Astrocyte of the spinal cord (primary cell): ENCODE data around the gene EFHD2.
"Not testable (repeated sequence)": the region's sequence is repeated elsewhere in the genome, so short reads cannot be mapped to it uniquely, and the experiment has no call there.

Experiments
- DNase-seq: peaks from one replicate; pipeline ENCODE4 v3.0.0; 2011; ENCODE audit warnings: low read depth, low spot score
- H3K4me3 ChIP-seq: 2 replicates; pipeline ENCODE4 v1.5.1; 2011; ENCODE audit warnings: low read depth, mild to moderate bottlenecking, low read length, moderate library complexity
- in situ Hi-C: cut with HindIII; loops from 2 replicates; pipeline ENCODE4 v1.10.0; 2017; ENCODE audit warnings: low sequenced_read_pairs
- TF ChIP-seq, protein P1 (sequence below): IDR thresholded peaks from 2 replicates; pipeline ENCODE4 v1.5.1; 2012; ENCODE audit warnings: low read depth, mild to moderate bottlenecking, low read length, inconsistent platforms

The EFHD2 gene

DNA sequence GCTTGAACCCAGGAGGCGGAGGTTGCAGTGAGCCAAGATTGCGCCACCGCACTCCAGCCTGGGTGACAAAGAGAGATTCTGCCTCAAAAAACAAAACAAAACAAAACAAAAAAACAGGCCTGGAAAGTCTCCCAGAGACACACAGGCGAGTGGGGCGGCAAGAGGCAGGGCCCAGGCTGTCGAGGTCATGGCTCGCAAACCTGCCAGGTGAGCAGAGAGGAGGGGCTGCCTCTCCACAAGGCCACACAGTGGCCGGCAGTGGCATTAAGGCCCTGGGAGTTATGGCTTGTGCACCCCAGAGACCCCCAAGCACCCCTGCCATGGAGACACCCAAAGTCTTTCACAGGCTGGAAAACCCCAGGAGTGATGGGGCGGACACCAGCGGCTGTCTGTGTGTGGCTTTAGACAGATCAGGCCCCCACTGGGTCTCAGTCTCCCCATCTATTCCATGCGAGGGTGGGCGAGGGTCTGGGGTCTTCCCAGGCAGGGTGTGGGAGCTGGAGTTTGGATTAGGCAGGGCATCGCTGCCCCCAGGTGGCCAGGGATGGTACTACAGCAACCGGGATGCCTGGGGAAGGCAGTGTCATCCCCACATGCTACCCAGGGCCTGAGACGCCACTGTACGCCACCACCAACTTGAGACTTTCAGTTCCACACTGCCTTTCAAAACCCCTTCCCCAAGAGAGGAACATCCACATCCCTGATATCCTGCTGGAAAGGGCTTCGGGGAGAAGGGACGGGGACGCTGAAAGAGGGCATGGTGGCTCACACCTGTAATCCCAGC is 21.3 kb downstream of the EFHD2 start:
- no peak overlapping the region for H3K4me3 ChIP-seq
- DNase-seq = no peak
- in situ Hi-C loops = loop anchor here (25.0 kb wide), 1 partner anchor 294 kb away; no protein-coding TSS in a partner anchor
- TF ChIP-seq, protein P1, sequence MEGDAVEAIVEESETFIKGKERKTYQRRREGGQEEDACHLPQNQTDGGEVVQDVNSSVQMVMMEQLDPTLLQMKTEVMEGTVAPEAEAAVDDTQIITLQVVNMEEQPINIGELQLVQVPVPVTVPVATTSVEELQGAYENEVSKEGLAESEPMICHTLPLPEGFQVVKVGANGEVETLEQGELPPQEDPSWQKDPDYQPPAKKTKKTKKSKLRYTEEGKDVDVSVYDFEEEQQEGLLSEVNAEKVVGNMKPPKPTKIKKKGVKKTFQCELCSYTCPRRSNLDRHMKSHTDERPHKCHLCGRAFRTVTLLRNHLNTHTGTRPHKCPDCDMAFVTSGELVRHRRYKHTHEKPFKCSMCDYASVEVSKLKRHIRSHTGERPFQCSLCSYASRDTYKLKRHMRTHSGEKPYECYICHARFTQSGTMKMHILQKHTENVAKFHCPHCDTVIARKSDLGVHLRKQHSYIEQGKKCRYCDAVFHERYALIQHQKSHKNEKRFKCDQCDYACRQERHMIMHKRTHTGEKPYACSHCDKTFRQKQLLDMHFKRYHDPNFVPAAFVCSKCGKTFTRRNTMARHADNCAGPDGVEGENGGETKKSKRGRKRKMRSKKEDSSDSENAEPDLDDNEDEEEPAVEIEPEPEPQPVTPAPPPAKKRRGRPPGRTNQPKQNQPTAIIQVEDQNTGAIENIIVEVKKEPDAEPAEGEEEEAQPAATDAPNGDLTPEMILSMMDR = peak; percentile 97

DNA sequence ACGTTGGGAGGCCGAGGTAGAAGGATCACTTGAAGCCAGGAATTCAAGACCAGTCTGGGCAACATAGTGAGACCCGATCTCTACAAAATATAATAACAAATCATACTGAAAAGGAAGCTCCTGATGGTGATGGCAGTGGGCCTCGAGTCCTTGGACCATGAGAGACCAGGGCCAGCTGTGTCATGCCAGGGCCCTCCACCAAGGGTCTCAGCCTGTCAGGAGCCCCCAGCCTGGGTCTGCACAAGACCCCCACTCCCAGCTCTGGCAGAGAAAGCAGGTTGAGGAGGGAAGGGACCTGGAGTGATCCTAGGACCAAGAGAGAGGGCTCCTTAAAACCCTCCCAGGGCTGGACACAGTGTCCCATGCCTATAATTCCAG is 21.9 kb downstream of the EFHD2 start:
- in situ Hi-C loops = loop anchor here (25.0 kb wide), 1 partner anchor 294 kb away; no protein-coding TSS in a partner anchor
- no peak for DNase-seq
- no peak overlapping the region for H3K4me3 ChIP-seq
- TF ChIP-seq, protein P1 = no peak

DNA sequence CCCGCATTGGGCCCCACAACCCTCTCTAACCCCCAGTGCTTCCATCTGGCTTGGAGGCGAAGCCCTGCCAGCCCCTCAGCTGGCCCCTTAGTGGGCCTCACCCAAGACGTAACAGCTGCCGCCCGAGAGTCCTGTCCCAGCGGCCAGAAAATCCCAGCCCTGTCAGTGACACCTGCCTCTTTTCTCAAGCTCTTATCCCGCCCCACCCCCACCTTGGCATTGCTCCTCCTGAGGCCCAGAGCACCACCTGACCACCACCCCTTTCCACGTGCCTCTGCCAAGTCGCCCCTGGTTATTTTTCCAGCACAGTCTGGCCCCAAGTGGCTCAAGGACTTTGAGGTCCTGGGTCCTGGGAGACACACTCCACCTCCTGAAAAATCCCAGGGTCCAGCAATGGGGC is 22.6 kb downstream of the EFHD2 start:
- TF ChIP-seq, protein P1 = no peak
- in situ Hi-C loops = loop anchor here (25.0 kb wide), 1 partner anchor 295 kb away; no protein-coding TSS in a partner anchor
- no peak for DNase-seq
- no peak overlapping the region for H3K4me3 ChIP-seq

DNA sequence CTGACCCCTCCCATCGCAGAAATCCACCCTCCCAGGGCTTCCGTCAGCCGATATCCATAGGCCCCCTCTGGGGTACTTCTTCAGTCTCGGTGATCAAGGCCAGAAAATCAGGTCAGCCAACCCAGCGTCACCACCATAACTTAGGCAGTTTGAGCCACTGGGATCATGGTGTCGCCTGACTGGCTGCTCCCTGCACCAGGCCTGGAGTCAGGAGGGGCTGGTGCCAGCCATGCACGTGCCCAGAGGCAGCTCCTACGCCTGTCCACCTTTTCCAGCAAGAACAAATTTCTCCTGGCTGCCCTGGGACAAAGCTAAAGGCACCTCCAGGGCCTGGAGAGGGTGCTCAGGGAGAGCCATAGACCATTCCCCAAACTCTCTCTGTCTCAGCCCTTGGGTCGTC is 23.8 kb downstream of the EFHD2 start:
- TF ChIP-seq, protein P1 = no peak
- H3K4me3 ChIP-seq = no peak overlapping the region
- no peak for DNase-seq
- in situ Hi-C loops = loop anchor here (25.0 kb wide), 1 partner anchor 296 kb away; no protein-coding TSS in a partner anchor

DNA sequence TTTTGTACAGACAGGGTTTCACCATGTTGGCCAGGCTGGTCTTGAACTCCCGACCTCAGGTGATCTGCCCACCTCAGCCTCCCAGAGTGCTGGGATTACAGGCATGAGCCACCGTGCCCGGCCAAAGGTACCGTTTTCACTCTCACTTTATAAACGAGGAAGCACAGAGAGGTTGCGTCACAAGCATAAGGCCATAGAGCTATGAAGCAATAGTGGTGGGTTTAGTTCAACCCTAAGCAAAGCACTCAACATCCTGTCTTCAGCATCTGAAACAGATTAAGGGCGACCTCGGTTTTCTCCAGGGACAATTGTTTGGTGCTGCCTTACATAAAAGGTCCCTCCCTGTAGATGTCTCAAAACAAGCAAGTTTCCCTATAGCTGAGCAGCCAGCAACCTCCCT is 25.1 kb downstream of the EFHD2 start:
- in situ Hi-C loops = loop anchor here (25.0 kb wide), 1 partner anchor 297 kb away; no protein-coding TSS in a partner anchor
- not testable (repeated sequence) for DNase-seq, H3K4me3 ChIP-seq

DNA sequence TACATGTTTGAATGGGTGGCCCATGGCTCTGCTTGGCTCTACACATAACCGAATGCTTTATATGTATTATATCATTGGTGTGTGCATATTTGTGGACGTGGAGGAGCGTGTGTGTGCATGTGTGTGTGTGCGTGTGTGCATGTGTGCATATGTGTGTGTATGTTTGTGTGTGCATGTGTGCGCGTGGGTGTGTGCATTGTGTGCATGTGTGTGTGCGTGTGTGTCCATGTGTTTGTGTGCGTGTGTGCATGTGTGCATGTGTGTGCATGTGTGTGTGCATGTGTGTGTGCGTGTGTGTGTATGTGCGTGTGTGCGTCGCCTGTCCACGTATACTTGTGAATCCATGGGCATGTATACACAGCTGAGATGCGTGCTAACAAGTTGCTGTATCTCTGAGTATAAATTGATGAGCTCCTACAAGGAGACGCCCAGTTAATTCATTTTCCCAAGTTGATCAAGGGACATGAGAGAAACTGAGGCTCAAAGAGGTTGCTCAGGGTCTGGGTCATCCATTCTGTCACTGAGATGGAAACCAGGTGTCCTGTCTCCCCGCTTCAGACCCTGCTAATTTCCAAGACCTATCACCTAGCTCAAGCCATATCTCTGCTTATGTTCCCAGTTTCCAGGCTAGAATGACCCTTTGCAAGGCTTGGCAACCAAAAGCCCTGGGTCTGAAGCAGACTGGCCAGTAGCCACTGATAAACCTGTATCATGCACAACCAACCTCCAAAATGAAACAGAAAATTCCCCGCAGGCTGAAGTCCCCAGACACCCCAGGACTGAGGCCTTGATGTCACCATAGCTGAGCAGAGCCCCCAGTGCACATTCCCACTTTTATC is 25.8 kb downstream of the EFHD2 start:
- in situ Hi-C loops = loop anchor here (25.0 kb wide), 1 partner anchor 298 kb away; no protein-coding TSS in a partner anchor

More for the DNA sequence above, 25.8 kb downstream of the EFHD2 start:
- H3K4me3 ChIP-seq = no peak overlapping the region
- DNase-seq = no peak
- TF ChIP-seq, protein P1 = no peak
